ENCODE data around the gene EHD4.

Gene EHD4

DNA sequence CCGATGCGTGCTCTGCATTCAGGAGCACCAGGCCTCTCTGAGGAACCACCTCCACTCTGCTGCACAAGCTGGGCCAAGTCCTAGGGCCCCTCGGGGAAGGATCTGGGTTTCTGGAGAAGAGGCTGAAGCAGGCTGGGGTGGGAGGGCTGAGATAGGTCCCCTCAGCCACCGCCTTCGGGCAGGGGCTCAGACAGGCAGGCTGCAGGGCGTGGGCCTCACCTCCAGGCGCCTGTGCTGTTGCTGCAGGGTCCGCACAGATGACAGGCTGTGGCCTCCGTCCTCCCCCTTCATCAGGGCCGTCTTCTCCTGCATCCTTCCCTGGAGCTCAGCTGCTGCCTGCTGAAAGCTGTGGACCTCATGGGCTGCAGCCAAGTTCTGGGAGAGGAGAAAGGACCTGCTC is 118.5 kb downstream of the EHD4 start:
- no peak for FAIRE-seq

DNA sequence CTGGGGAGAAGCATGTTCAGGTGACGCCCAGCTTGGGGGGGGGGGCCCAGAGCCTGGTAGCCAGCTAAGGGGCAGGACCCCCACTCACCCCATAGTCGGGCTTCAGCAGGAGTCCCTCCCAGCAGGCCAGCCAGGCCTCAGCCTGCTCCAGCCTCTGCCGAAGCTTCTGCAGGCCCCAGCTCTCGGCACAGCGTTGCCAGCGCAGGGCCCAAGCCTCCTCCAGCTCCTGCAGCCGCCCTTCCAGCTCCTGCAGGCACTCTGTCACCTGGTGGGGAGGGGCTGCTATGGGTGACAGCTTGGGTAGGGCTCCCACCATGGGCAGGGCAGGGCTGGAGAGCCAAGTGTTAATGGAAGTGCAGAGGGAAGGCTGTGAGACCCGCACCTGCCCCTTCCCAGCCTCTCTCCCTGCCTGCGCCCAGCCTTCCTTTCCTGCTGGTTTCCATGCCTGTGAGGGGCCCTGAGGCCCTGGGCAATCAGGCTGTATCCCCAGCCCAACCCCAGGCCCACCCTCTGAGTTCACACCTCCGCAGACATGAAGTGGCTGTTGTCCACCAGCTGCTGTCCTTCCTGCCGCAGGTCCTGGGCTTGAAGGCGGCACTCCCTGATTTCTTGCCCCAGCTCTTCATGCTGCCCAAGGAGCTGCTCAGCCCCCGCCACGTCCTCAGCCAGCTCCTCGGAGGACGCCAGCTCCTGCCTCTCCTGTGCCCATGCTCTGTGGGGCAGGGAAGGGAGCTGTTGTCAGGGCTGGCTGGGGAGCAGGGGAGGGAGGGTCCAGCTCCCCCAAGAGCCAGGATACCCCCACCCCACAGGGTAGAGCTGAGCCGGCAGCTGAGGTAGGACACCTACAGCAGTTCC is 119.4 kb downstream of the EHD4 start:
- FAIRE-seq: no peak

DNA sequence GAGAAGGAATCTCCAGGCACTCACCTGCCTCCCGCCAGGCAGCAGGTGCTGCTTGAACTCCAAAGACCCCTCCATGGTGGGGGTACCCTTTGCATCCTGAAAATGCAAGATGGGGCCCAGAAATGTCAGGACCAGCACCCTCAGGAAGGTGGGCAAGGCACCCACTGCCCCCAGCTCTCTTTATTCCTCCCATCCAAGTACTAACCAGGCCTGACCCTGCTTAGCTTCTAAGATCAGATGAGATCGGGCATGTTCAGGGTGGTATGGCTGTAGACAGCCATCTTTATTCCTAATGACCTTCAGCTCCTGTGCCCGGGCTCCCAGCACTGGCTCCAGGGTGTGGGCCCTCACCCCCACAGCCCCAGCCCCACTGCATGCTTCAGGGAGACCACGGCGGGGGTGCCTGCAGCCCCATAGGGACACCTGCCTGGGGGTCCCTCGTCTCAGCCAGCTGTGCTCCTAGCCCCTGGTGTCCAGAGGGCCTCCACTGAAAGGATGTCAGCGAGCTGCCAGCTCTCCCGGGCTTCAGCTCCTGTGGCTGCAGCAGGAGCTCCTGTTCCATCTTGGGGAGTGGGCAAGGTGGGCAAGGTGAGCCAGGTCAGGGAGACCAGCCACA is 120.5 kb downstream of the EHD4 start:
- no peak for FAIRE-seq

DNA sequence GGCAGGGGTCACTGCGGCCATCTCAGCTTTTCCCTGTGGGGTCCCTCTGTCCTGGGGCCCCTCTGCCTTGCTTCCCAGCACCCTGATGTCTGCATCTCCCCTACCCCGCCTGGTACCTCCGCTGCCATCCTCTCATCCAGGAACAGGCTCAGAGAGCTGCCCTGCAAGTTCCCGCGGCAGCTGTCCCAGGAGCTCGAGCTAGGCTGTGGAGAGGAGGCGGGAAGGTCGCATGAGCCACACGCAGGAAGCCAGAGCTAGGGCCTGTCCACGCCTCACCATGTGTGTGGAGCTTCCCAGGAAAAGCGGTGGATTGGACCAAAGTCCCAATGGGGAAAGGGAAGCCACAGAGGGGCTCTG is 121.2 kb downstream of the EHD4 start:
- FAIRE-seq: no peak

DNA sequence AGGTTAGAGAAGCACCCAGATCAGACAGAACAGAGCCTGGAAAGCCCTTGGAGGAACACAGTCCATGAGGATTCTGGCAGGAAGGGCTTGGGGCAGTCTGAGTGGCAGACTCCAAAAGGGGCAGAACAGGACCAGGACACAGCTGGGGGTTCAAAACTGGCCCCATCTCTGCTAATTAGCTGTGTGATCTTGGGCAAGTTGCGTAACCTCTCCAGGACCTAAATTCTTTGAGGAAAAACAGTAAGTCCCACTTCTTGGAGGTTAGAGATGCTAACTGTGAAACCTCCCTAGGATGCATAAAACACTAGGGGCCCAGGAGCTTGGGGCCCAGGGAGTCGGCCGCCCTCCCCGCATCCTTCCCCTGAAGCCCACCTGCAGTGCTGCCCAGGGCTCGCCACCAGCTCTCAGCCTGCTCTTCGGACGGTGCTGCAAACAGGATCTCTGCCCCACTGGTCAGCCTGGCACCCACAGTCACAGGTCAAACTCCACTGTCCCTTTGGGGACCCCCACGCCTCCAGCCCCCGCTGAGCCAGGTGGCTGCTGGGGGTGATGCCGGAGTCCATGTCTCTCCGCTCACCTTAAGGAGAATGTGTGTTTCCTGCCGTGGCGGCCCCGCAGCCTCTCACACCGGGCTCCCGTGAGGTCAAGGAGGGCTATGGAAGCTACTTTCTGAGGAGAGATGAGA is 121.7 kb downstream of the EHD4 start:
- FAIRE-seq: no peak

DNA sequence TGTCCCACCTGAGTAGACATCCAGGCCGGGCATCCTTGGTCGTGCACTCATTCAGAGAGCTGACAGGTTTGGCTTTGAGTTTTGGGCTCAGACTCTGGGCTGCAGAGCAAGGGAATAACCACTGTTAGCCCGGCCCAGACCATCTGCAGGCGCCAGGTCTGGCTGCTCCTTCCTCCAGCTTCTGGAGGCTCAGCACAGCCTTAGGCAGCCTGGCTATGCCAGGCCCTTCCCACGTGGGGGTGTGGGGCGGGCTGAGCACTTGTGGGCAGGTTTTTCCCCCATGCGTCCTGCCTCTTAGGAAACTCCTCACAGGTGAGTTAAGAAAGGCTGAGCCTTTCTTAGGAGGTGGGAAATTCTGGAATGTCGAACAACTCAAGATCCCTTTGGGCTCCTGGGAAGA is 122.5 kb downstream of the EHD4 start:
- no peak for FAIRE-seq

DNA sequence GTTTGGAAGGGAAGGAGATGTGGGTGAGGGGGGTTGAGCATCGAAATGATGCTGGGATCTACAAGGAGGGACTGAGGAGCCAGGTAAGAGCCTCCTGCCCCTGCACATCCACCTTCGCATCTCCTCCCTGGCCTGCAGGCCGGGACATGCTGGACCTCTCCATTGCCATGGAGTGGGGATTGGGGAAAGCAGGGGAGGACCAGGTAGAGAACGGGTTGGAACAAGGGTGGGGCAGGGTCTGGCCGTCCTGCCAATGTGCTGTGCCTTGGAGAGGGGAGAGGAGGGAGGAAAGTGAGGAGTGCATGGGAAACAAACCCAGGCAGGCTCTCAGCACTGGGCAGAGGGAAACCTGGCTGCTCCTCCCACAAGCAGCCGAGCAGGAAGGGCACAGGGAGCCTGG is 123.2 kb downstream of the EHD4 start:
- no peak for FAIRE-seq

DNA sequence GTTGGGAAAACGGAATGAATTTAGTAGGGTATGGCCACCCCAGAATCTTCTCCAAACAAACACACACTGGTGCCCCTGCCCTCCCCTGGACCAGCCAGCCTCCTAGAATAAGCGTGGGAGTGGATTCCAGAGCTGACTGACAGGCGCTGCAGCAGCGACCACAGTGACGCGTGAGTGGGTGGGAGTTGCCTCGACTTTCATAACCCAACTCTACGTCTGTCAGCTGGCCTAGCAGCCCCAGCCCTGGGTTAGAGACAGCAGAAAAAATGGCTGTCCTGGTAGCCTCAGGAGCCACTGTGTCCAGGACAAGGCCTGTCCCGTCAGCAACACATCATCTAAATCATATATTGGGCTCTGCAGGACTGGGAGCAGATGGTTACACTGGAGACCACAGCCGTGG is 123.7 kb downstream of the EHD4 start:
- no peak for FAIRE-seq

DNA sequence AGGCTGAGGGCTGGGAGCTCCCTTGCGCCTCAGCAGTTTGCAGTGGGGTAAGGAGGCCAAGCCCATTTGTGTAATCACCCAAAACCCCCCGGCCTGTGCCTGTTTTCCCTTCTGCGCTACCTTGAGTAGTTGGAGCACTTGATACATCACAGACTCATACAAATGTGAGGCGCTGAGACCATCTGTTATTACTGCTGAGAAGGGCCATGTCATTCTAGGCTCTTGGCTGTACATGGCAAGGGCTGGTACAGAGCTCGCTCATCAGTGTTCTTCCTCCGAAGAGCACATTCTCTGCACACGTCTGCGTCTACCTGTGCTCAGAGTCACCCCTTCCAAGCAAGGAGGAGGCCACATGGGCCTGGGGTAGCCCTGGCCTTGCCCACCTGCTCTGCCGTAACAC is 124.4 kb downstream of the EHD4 start:
- FAIRE-seq: no peak

DNA sequence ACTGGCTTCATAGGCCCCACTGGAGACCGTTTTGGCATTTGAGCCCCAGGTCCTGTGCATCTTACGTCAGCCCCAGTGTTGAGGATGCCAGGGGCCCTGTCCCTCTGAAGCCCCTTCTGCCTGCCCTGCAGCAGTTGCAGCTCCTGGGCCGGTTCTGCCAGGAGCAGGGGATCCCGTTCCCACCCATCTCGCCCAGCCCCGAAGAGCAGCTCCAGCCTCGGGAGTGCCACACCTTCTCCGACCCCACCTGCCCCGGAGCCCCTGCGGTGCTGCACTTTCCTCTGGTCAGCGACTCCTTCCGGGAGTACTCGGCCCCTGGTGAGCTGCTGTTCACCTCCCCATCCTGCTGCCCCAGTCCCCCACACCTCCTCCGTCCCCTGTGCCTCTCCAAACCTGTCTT is 125.2 kb downstream of the EHD4 start:
- FAIRE-seq: no peak

Data from G401.6 (cell line).